Right lobe of liver (tissue), 4 donors: Measurements from ENCODE around the gene RRP1.

Source experiments
- POLR2A ChIP-seq: fragments of 450-650 bp; IDR thresholded peaks from one replicate; pipeline ENCODE4 v1.6.1; 2017; ENCODE audit warnings: antibody characterized with exemption, mild to moderate bottlenecking
- TF ChIP-seq, protein P1 (sequence below), 4 donors: fragments of 200-600 bp in 3 of 4; fragments of 450-650 bp in 1 of 4; IDR thresholded peaks; one replicate each; pipeline versions ENCODE4 v1.5.1 to v1.8.0; 2016 to 2022; ENCODE audit warnings: antibody characterized with exemption in 4 of 4, mild to moderate bottlenecking in 2 of 4
- donor health status: DM: no; HTN: no; CAD: no.
- donor health status: DM: no; HTN: no; CAD: no.
- donor health status: DM: no; HTN: yes; CAD: no.

DNA sequence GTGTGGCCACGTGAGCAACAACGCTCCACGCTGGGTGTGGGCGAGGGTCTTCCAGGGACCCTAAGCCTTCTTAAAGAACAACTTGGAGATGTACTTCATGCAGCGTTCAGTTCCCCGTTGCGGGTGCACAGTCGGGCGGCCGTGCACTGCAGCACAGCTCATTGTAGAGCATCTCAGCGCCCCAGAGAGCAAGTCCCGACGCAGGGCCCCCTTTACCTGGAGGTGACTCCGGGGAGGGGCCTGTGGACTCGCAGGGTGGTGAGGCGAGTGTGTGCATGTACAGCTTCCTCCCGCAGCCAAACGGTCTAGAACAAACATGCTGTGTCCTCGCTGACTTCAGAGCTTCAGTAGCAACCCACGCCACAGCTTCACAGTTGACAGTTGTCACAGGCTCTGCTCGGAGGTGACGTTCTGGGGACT is 19.5 kb downstream of the RRP1 start:
- TF ChIP-seq, protein P1, sequence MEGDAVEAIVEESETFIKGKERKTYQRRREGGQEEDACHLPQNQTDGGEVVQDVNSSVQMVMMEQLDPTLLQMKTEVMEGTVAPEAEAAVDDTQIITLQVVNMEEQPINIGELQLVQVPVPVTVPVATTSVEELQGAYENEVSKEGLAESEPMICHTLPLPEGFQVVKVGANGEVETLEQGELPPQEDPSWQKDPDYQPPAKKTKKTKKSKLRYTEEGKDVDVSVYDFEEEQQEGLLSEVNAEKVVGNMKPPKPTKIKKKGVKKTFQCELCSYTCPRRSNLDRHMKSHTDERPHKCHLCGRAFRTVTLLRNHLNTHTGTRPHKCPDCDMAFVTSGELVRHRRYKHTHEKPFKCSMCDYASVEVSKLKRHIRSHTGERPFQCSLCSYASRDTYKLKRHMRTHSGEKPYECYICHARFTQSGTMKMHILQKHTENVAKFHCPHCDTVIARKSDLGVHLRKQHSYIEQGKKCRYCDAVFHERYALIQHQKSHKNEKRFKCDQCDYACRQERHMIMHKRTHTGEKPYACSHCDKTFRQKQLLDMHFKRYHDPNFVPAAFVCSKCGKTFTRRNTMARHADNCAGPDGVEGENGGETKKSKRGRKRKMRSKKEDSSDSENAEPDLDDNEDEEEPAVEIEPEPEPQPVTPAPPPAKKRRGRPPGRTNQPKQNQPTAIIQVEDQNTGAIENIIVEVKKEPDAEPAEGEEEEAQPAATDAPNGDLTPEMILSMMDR (IDR thresholded peaks at IDR 0.05): no peak
- TF ChIP-seq POLR2A: no peak
